Measurements from ENCODE around the gene SLC6A8.

Gene SLC6A8

GRCh38 chrX:153648358-153649177, 39.2 kb upstream of the SLC6A8 start:
- no peak for DNase-seq

GRCh38 chrX:153649178-153649914, 38.4 kb upstream of the SLC6A8 start:
- peak; percentile 38 for DNase-seq

- no peak for DNase-seq
Observed at GRCh38 chrX:153649915-153650782, 37.6 kb upstream of the SLC6A8 start.

GRCh38 chrX:153650959-153651358, 36.8 kb upstream of the SLC6A8 start:
- DNase-seq, result no peak

GRCh38 chrX:153651540-153652079, 36.1 kb upstream of the SLC6A8 start:
- DNase-seq, result no peak

- DNase-seq, result no peak
Observed at GRCh38 chrX:153653556-153653955, 34.2 kb upstream of the SLC6A8 start.

- DNase-seq, result no peak
Observed at GRCh38 chrX:153657161-153657560, 30.6 kb upstream of the SLC6A8 start.

- DNase-seq, result no peak
Observed at GRCh38 chrX:153659268-153659667, 28.5 kb upstream of the SLC6A8 start.

- DNase-seq, result peak; percentile 68
Observed at GRCh38 chrX:153662266-153662665, 25.5 kb upstream of the SLC6A8 start.

- DNase-seq, result no peak
Observed at GRCh38 chrX:153665726-153666306, 21.9 kb upstream of the SLC6A8 start.

- no peak for DNase-seq
Observed at GRCh38 chrX:153667281-153667955, 20.3 kb upstream of the SLC6A8 start.

GRCh38 chrX:153667956-153668396, 19.8 kb upstream of the SLC6A8 start:
- DNase-seq, result peak; percentile 80

GRCh38 chrX:153668423-153669173, 19.1 kb upstream of the SLC6A8 start:
- no peak for DNase-seq

GRCh38 chrX:153669174-153669890, 18.4 kb upstream of the SLC6A8 start:
- DNase-seq, result peak; percentile 32

GRCh38 chrX:153669901-153670731, 17.6 kb upstream of the SLC6A8 start:
- no peak for DNase-seq

- DNase-seq, result no peak
Observed at GRCh38 chrX:153670748-153671588, 16.8 kb upstream of the SLC6A8 start.

- no peak for DNase-seq
Observed at GRCh38 chrX:153671589-153672530, 15.9 kb upstream of the SLC6A8 start.
